Endothelial cell (in vitro differentiated cells): ENCODE data around the gene FAM171A2. TPM values are rescaled to one million over a fixed set of nuclear protein-coding genes. Genes with fewer than 3 reads are reported as not detected.
"Not testable (repeated sequence)": the region's sequence is repeated elsewhere in the genome, so short reads cannot be mapped to it uniquely, and the experiment has no call there.

Experiments
- DNase-seq: peaks from one replicate; pipeline ENCODE4 v3.0.0; 2021; ENCODE audit warnings: low spot score
- H3K27ac Mint-ChIP-seq: one replicate; pipeline ENCODE4 v1.8.0; 2021; ENCODE audit warnings: mixed read lengths, inconsistent platforms; ENCODE audit not compliant: unreplicated experiment
- H3K27me3 Mint-ChIP-seq: one replicate; pipeline ENCODE4 v1.8.0; 2021; ENCODE audit warnings: mild to moderate bottlenecking, moderate library complexity, mixed read lengths, inconsistent platforms; ENCODE audit not compliant: unreplicated experiment
- H3K36me3 Mint-ChIP-seq: one replicate; pipeline ENCODE4 v1.8.0; 2021; ENCODE audit warnings: mild to moderate bottlenecking, low read depth, mixed read lengths, inconsistent platforms; ENCODE audit not compliant: unreplicated experiment
- H3K4me1 Mint-ChIP-seq: one replicate; pipeline ENCODE4 v1.8.0; 2021; ENCODE audit warnings: mild to moderate bottlenecking, mixed read lengths, inconsistent platforms; ENCODE audit not compliant: unreplicated experiment
- H3K4me3 Mint-ChIP-seq: one replicate; pipeline ENCODE4 v1.8.0; 2021; ENCODE audit warnings: mild to moderate bottlenecking, mixed read lengths, inconsistent platforms; ENCODE audit not compliant: unreplicated experiment
- H3K9me3 Mint-ChIP-seq: one replicate; pipeline ENCODE4 v1.8.0; 2021; ENCODE audit warnings: mixed read lengths, inconsistent platforms; ENCODE audit not compliant: unreplicated experiment
- CTCF ChIP-seq: fragments of 200-600 bp; sonication (generic); IDR thresholded peaks from one replicate; pipeline ENCODE4 v1.5.0; 2021; ENCODE audit warnings: antibody characterized with exemption; ENCODE audit not compliant: unreplicated experiment
- total RNA-seq: library from RNA; stranded (reverse); fragmentation: NEBNext Ultra II Directional; extraction: Animal tissue kit (Norgen Biotek cat#: 25700); gene quantifications from one replicate; pipeline ENCODE4 v1.2.1, GENCODE V29; 2021; ENCODE audit not compliant: unreplicated experiment

FAM171A2 gene
- total RNA-seq, 1 donor from 2014 or later = 53.7 TPM

GRCh38 chr17:44348234-44348987, 15.2 kb downstream of the FAM171A2 start:
- no peak overlapping the region for H3K27ac Mint-ChIP-seq
- H3K4me3 Mint-ChIP-seq = no peak overlapping the region
- no peak for DNase-seq

GRCh38 chr17:44347206-44348055, 16.2 kb downstream of the FAM171A2 start:
- DNase-seq, H3K4me3 Mint-ChIP-seq, H3K36me3 Mint-ChIP-seq, H3K27ac Mint-ChIP-seq, H3K9me3 Mint-ChIP-seq: not testable (repeated sequence)
- peaks cover 13% of the 10 kb centered on the region for H3K4me1 Mint-ChIP-seq
- H3K27me3 Mint-ChIP-seq = peaks cover 15% of the 10 kb centered on the region

More at GRCh38 chr17:44348234-44348987, 15.2 kb downstream of the FAM171A2 start:
- H3K27me3 Mint-ChIP-seq = peaks cover 22% of the 10 kb centered on the region
- peaks cover 10% of the 10 kb centered on the region for H3K36me3 Mint-ChIP-seq
- no peaks in the 10 kb centered on the region for H3K9me3 Mint-ChIP-seq
- no peak for TF ChIP-seq CTCF
- peaks cover 17% of the 10 kb centered on the region for H3K4me1 Mint-ChIP-seq

- peaks cover 4% of the 10 kb centered on the region for H3K36me3 Mint-ChIP-seq
- no peak for DNase-seq
Measured at GRCh38 chr17:44346064-44346844, 17.4 kb downstream of the FAM171A2 start.

GRCh38 chr17:44345454-44346026, 18.1 kb downstream of the FAM171A2 start:
- H3K36me3 Mint-ChIP-seq = peaks cover 4% of the 10 kb centered on the region
- peaks cover 13% of the 10 kb centered on the region for H3K4me1 Mint-ChIP-seq
- H3K27ac Mint-ChIP-seq = peak overlapping the region; percentile 96
- DNase-seq = peak; percentile 69
- no peaks in the 10 kb centered on the region for H3K9me3 Mint-ChIP-seq
- TF ChIP-seq CTCF = peak; percentile 53
- peak overlapping the region; percentile 98 for H3K4me3 Mint-ChIP-seq
- peaks cover 10% of the 10 kb centered on the region for H3K27me3 Mint-ChIP-seq

More at GRCh38 chr17:44346064-44346844, 17.4 kb downstream of the FAM171A2 start:
- H3K27me3 Mint-ChIP-seq = peaks cover 10% of the 10 kb centered on the region
- peak overlapping the region; percentile 96 for H3K27ac Mint-ChIP-seq
- no peak for TF ChIP-seq CTCF
- H3K9me3 Mint-ChIP-seq = no peaks in the 10 kb centered on the region
- peaks cover 13% of the 10 kb centered on the region for H3K4me1 Mint-ChIP-seq
- peak overlapping the region; percentile 98 for H3K4me3 Mint-ChIP-seq
